Nephron (organoid): Measurements from ENCODE around the gene FMNL2.
A peak's percentile ranks its signal among the peaks of the same experiment; 100 is the strongest.
"Not testable (repeated sequence)": the region's sequence is repeated elsewhere in the genome, so short reads cannot be mapped to it uniquely, and the experiment has no call there.

Experiments
- H3K27ac Mint-ChIP-seq, 3 experiments: 2 replicates each; pipeline ENCODE4 v1.8.0; 2020; ENCODE audit warnings: mixed read lengths in 3 of 3, mild to moderate bottlenecking in 2 of 3, moderate library complexity in 1 of 3
- H3K27me3 Mint-ChIP-seq: 2 replicates; pipeline ENCODE4 v1.8.0; 2021; ENCODE audit warnings: low read depth, mild to moderate bottlenecking, moderate library complexity, mixed read lengths
- H3K36me3 Mint-ChIP-seq: 2 replicates; pipeline ENCODE4 v1.8.0; 2020; ENCODE audit warnings: low read depth, mixed read lengths
- H3K4me1 Mint-ChIP-seq: 2 replicates; pipeline ENCODE4 v1.8.0; 2020; ENCODE audit warnings: mixed read lengths
- H3K4me3 Mint-ChIP-seq, 3 experiments: 2 replicates each; pipeline ENCODE4 v1.8.0; 2020; ENCODE audit warnings: mild to moderate bottlenecking in 3 of 3, mixed read lengths in 3 of 3, moderate library complexity in 2 of 3
- H3K9me3 Mint-ChIP-seq: 2 replicates; pipeline ENCODE4 v1.8.0; 2020; ENCODE audit warnings: mixed read lengths
- CTCF ChIP-seq, 3 experiments: fragments of 200-600 bp; sonication (generic); IDR thresholded peaks; one replicate each; pipeline ENCODE4 v1.5.0; 2021; ENCODE audit warnings: antibody characterized with exemption in 3 of 3; ENCODE audit not compliant: unreplicated experiment in 3 of 3

Gene FMNL2

GRCh38 chr2:152380261-152381055, 45.5 kb downstream of the FMNL2 start:
- TF ChIP-seq CTCF (IDR thresholded peaks at IDR 0.05; ENCODE audit: unreplicated experiment in 3 of 3), result no peak
- Mint-ChIP-seq H3K4me1 (peaks cover 61% of the 10 kb centered on the region), H3K36me3 (no peaks in the 10 kb centered on the region), H3K9me3 (no peaks in the 10 kb centered on the region), H3K27me3 (no peaks in the 10 kb centered on the region), H3K4me3 (no peak overlapping the region), H3K27ac (no peak overlapping the region)

- Mint-ChIP-seq H3K36me3 (peaks cover 5% of the 10 kb centered on the region), H3K4me3 (no peak overlapping the region)
Observed at GRCh38 chr2:152383702-152384101, 48.7 kb downstream of the FMNL2 start.

GRCh38 chr2:152384992-152385391, 50.0 kb downstream of the FMNL2 start:
- Mint-ChIP-seq H3K27ac (peak overlapping the region; percentile 19 to 77 (median 58)), H3K9me3 (no peaks in the 10 kb centered on the region), H3K27me3 (no peaks in the 10 kb centered on the region), H3K4me3 (no peak overlapping the region), H3K36me3 (peaks cover 14% of the 10 kb centered on the region), H3K4me1 (peaks cover 55% of the 10 kb centered on the region)
- TF ChIP-seq CTCF (IDR thresholded peaks at IDR 0.05; ENCODE audit: unreplicated experiment in 3 of 3), result no peak

More at GRCh38 chr2:152383702-152384101, 48.7 kb downstream of the FMNL2 start:
- Mint-ChIP-seq H3K9me3 (no peaks in the 10 kb centered on the region), H3K4me1 (peaks cover 62% of the 10 kb centered on the region), H3K27ac (no peak overlapping the region), H3K27me3 (no peaks in the 10 kb centered on the region)
- TF ChIP-seq CTCF (IDR thresholded peaks at IDR 0.05; ENCODE audit: unreplicated experiment in 3 of 3), result no peak

GRCh38 chr2:152385650-152386049, 50.7 kb downstream of the FMNL2 start:
- Mint-ChIP-seq H3K4me1 (peaks cover 50% of the 10 kb centered on the region), H3K27ac (peak overlapping the region; percentile 19 to 77 (median 58)), H3K27me3 (no peaks in the 10 kb centered on the region), H3K4me3 (no peak overlapping the region), H3K9me3 (no peaks in the 10 kb centered on the region), H3K36me3 (peaks cover 18% of the 10 kb centered on the region)
- no peak for TF ChIP-seq CTCF (IDR thresholded peaks at IDR 0.05; ENCODE audit: unreplicated experiment in 3 of 3)

- Mint-ChIP-seq H3K4me3 (no peak overlapping the region), H3K36me3 (peaks cover 18% of the 10 kb centered on the region), H3K27ac (peak overlapping the region; percentile 19 to 77 (median 58)), H3K9me3 (no peaks in the 10 kb centered on the region), H3K27me3 (no peaks in the 10 kb centered on the region), H3K4me1 (peaks cover 44% of the 10 kb centered on the region)
- TF ChIP-seq CTCF (IDR thresholded peaks at IDR 0.05; ENCODE audit: unreplicated experiment in 3 of 3), result no peak
Observed at GRCh38 chr2:152386266-152386665, 51.3 kb downstream of the FMNL2 start.

- Mint-ChIP-seq H3K4me1 (peaks cover 40% of the 10 kb centered on the region), H3K4me3 (no peak overlapping the region), H3K27ac (peak overlapping the region; percentile 19 to 77 (median 58)), H3K9me3 (no peaks in the 10 kb centered on the region), H3K36me3 (peaks cover 18% of the 10 kb centered on the region), H3K27me3 (no peaks in the 10 kb centered on the region)
- TF ChIP-seq CTCF (IDR thresholded peaks at IDR 0.05; ENCODE audit: unreplicated experiment in 3 of 3), result no peak
Observed at GRCh38 chr2:152387041-152387440, 52.1 kb downstream of the FMNL2 start.

GRCh38 chr2:152388269-152388668, 53.3 kb downstream of the FMNL2 start:
- H3K27me3 Mint-ChIP-seq, H3K9me3 Mint-ChIP-seq, H3K4me3 Mint-ChIP-seq: not testable (repeated sequence)
- Mint-ChIP-seq H3K27ac (peak overlapping the region in 2 of 3 experiments; percentile 23 to 41), H3K36me3 (peaks cover 18% of the 10 kb centered on the region), H3K4me1 (peaks cover 40% of the 10 kb centered on the region)
